Measurements from ENCODE around the gene LIMA1.
"Not testable (repeated sequence)": the region's sequence is repeated elsewhere in the genome, so short reads cannot be mapped to it uniquely, and the experiment has no call there.

Gene LIMA1

DNA sequence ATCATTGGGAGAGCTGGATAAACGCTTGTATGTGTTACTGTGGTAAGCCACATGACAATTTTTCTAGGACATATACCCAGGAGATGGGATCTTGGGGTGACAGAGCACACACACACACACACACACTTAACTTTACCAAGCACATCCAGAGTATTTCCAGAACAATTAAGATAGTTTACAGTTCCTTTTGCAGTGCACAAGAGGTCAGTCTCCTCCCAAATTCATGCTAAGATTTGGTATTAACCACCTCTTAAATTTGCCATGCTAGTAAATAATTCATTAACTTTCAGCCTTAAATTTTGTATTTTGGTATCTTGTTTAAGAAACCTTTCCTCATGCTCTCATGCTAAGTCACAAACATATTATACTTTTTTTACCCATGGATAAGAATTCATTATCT, 33.9 kb upstream of the LIMA1 start:
- Histone ChIP-seq H3K27me3 (ENCODE audit: insufficient read depth, low read length, poor library complexity) (no peaks in the 10 kb centered on the region), H3K27ac (ENCODE audit: low read length) (no peak overlapping the region), H3K9me3 (ENCODE audit: insufficient read depth, low read length, severe bottlenecking) (no peaks in the 10 kb centered on the region), H4K20me1 (ENCODE audit: insufficient read depth, low read length) (no peaks in the 10 kb centered on the region), H3K79me2 (ENCODE audit: insufficient read depth, low read length) (no peaks in the 10 kb centered on the region), H3K4me1 (ENCODE audit: insufficient read depth, low read length) (no peaks in the 10 kb centered on the region), H3K36me3 (ENCODE audit: insufficient read depth, low read length) (no peaks in the 10 kb centered on the region), H2AFZ (ENCODE audit: low read depth, low read length) (no peak overlapping the region), H3K9ac (ENCODE audit: low read depth, low read length) (no peak overlapping the region), H3K4me3 (ENCODE audit: low read depth in 1 of 2, low read length in 2 of 2) (no peak overlapping the region), H3K4me2 (ENCODE audit: insufficient read depth, low read length) (no peak overlapping the region)
- DNase-seq (no peak), ATAC-seq (ENCODE audit: insufficient read depth, low read depth) (no peak)
- TF ChIP-seq CTCF (IDR thresholded peaks at IDR 0.05; ENCODE audit: borderline replicate concordance, extremely low read depth, low read length, poor library complexity, severe bottlenecking), result no peak
- no peak for TF ChIP-seq EZH2 (IDR thresholded peaks at IDR 0.05; ENCODE audit: borderline replicate concordance, low read depth, low read length, severe bottlenecking)

DNA sequence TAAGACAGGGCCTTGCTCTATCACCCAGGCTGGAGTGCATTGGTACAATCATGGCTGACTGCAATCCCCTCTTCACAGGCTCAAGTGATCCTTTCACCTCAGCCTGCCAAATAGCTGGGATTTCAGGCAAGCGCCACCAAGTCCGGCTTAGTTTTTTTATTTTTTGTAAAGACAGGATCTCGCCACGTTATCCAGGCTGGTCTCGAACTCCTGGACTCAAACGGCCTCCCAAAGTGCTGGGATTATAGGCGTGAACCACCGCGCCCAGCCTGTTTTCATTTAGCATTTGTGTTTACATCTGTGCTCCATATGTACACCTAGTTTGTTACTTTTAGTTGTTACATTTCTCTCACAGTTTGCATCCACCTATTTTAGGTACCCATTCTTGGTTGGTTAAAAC, 32.5 kb upstream of the LIMA1 start:
- no peak overlapping the region for H3K4me2 ChIP-seq (ENCODE audit: insufficient read depth, low read length)
- H3K27ac ChIP-seq (ENCODE audit: low read length), result no peak overlapping the region
- H3K9ac ChIP-seq (ENCODE audit: low read depth, low read length), result no peak overlapping the region
- no peaks in the 10 kb centered on the region for H3K27me3 ChIP-seq (ENCODE audit: insufficient read depth, low read length, poor library complexity)
- no peaks in the 10 kb centered on the region for H3K79me2 ChIP-seq (ENCODE audit: insufficient read depth, low read length)
- DNase-seq (no peak), ATAC-seq (ENCODE audit: insufficient read depth, low read depth) (no peak)
- no peaks in the 10 kb centered on the region for H3K9me3 ChIP-seq (ENCODE audit: insufficient read depth, low read length, severe bottlenecking)
- TF ChIP-seq CTCF (IDR thresholded peaks at IDR 0.05; ENCODE audit: borderline replicate concordance, extremely low read depth, low read length, poor library complexity, severe bottlenecking) (no peak), EZH2 (IDR thresholded peaks at IDR 0.05; ENCODE audit: borderline replicate concordance, low read depth, low read length, severe bottlenecking) (no peak)
- H3K4me1 ChIP-seq (ENCODE audit: insufficient read depth, low read length), result no peaks in the 10 kb centered on the region
- H4K20me1 ChIP-seq (ENCODE audit: insufficient read depth, low read length), result no peaks in the 10 kb centered on the region
- no peaks in the 10 kb centered on the region for H3K36me3 ChIP-seq (ENCODE audit: insufficient read depth, low read length)
- no peak overlapping the region for H3K4me3 ChIP-seq (ENCODE audit: low read depth in 1 of 2, low read length in 2 of 2)
- no peak overlapping the region for H2AFZ ChIP-seq (ENCODE audit: low read depth, low read length)

- DNase-seq, result peak; percentile 15
These were observed 31.5 kb upstream of the LIMA1 start for GRCh38 chr12:50314636-50315312.

GRCh38 chr12:50313971-50314370, 30.7 kb upstream of the LIMA1 start:
- H3K27me3 ChIP-seq (ENCODE audit: insufficient read depth, low read length, poor library complexity); H3K4me1 ChIP-seq (ENCODE audit: insufficient read depth, low read length); H3K9ac ChIP-seq (ENCODE audit: low read depth, low read length); H4K20me1 ChIP-seq (ENCODE audit: insufficient read depth, low read length); H3K4me2 ChIP-seq (ENCODE audit: insufficient read depth, low read length); H3K4me3 ChIP-seq (ENCODE audit: low read depth in 1 of 2, low read length in 2 of 2); H3K36me3 ChIP-seq (ENCODE audit: insufficient read depth, low read length); H3K9me3 ChIP-seq (ENCODE audit: insufficient read depth, low read length, severe bottlenecking); DNase-seq; ATAC-seq (ENCODE audit: insufficient read depth, low read depth); H3K79me2 ChIP-seq (ENCODE audit: insufficient read depth, low read length); H3K27ac ChIP-seq (ENCODE audit: low read length); H2AFZ ChIP-seq (ENCODE audit: low read depth, low read length): not testable (repeated sequence)

More at GRCh38 chr12:50314636-50315312, 31.5 kb upstream of the LIMA1 start:
- no peaks in the 10 kb centered on the region for H3K27me3 ChIP-seq (ENCODE audit: insufficient read depth, low read length, poor library complexity)
- no peaks in the 10 kb centered on the region for H3K4me1 ChIP-seq (ENCODE audit: insufficient read depth, low read length)
- TF ChIP-seq EZH2 (IDR thresholded peaks at IDR 0.05; ENCODE audit: borderline replicate concordance, low read depth, low read length, severe bottlenecking), result no peak
- TF ChIP-seq CTCF (IDR thresholded peaks at IDR 0.05; ENCODE audit: borderline replicate concordance, extremely low read depth, low read length, poor library complexity, severe bottlenecking), result peak; percentile 76
- H3K9me3 ChIP-seq (ENCODE audit: insufficient read depth, low read length, severe bottlenecking), result no peaks in the 10 kb centered on the region
- H4K20me1 ChIP-seq (ENCODE audit: insufficient read depth, low read length), result no peaks in the 10 kb centered on the region
- no peak overlapping the region for H2AFZ ChIP-seq (ENCODE audit: low read depth, low read length)
- H3K27ac ChIP-seq (ENCODE audit: low read length), result no peak overlapping the region
- H3K9ac ChIP-seq (ENCODE audit: low read depth, low read length), result no peak overlapping the region
- no peak overlapping the region for H3K4me2 ChIP-seq (ENCODE audit: insufficient read depth, low read length)
- H3K36me3 ChIP-seq (ENCODE audit: insufficient read depth, low read length), result no peaks in the 10 kb centered on the region
- no peak overlapping the region for H3K4me3 ChIP-seq (ENCODE audit: low read depth in 1 of 2, low read length in 2 of 2)
- peak; percentile 68; the same call in 1 of the 3 replicates for ATAC-seq (ENCODE audit: insufficient read depth, low read depth)
- H3K79me2 ChIP-seq (ENCODE audit: insufficient read depth, low read length), result no peaks in the 10 kb centered on the region

Data from DND-41 (cell line).